HepG2 (cell line): ENCODE measurements around the gene TUT4. TPM values are rescaled to one million over a fixed set of nuclear protein-coding genes. Genes with fewer than 3 reads are reported as not detected.

ENCODE experiments used
- ATAC-seq: fragments of 200-7000 bp; cut with Tn5 transposase; 3 replicates; pipeline ENCODE4 v1.9.1; 2020; ENCODE audit warnings: mild to moderate bottlenecking, moderate library complexity
- BruUV-seq: library from RNA; stranded (reverse); fragments of 400-500 nt; replicated peaks from 2 replicates; lab custom pipeline; 2021; lab: Mats Ljungman, UMichigan
- CTCF ChIA-PET: fragments of 300-600 bp; formaldehyde crosslinking; extraction: SDS; loops from one replicate; lab custom pipeline; 2021; ENCODE audit warnings: low total read pairs, inconsistent platforms, low intra/inter-chr PET ratio; lab: Yijun Ruan, JAX
- POLR2A ChIA-PET: fragments of 350-600 bp; sonication (Branson Sonifier 250); formaldehyde crosslinking; loops from one replicate; lab custom pipeline; 2020; ENCODE audit warnings: antibody characterized with exemption, inconsistent platforms; lab: Yijun Ruan, JAX
- DNase-seq: peaks from one replicate; pipeline ENCODE4 v3.0.0-alpha.2; 2015; ENCODE audit warnings: low spot score
- FAIRE-seq: peaks from 3 replicates; lab custom pipeline; 2011; peaks lifted over from hg19 to GRCh38; lab: Jason Lieb, UNC
- H2AFZ ChIP-seq: one replicate; pipeline ENCODE4 v1.6.1; 2011; ENCODE audit warnings: low read length, inconsistent platforms
- H3K27ac ChIP-seq: fragments of 300-600 bp; 3 replicates; pipeline ENCODE4 v1.8.0; 2011; ENCODE audit warnings: mixed run types, mild to moderate bottlenecking, mixed read lengths, low read length, inconsistent platforms; ENCODE audit not compliant: insufficient read depth; ENCODE audit errors: extremely low read length
- H3K27me3 ChIP-seq, 2 experiments: fragments of 200-600 bp in 1 of 2; 2 replicates in 1 of 2; 3 replicates in 1 of 2; pipeline versions ENCODE4 v1.6.0 to v1.8.0; 2011; ENCODE audit warnings: low read length in 2 of 2, mild to moderate bottlenecking in 2 of 2, moderate library complexity in 2 of 2, inconsistent platforms in 1 of 2; ENCODE audit not compliant: insufficient read depth in 2 of 2, control insufficient read depth in 1 of 2
- H3K36me3 ChIP-seq, 2 experiments: fragments of 200-600 bp in 1 of 2; replicated peaks in 1 of 2; 2 replicates in 1 of 2; 3 replicates in 1 of 2; pipeline versions ENCODE4 v1.5.1 to v1.8.0; 2011; ENCODE audit warnings: low read length in 2 of 2, inconsistent platforms in 1 of 2; ENCODE audit not compliant: insufficient read depth in 2 of 2, control insufficient read depth in 1 of 2
- H3K4me1 ChIP-seq: 2 replicates; pipeline ENCODE4 v1.5.1; 2012; ENCODE audit warnings: low read length, inconsistent platforms; ENCODE audit not compliant: insufficient read depth
- H3K4me2 ChIP-seq: 2 replicates; pipeline ENCODE4 v1.6.0; 2011; ENCODE audit warnings: low read depth, low read length, inconsistent platforms
- H3K4me3 ChIP-seq, 3 experiments: fragments of 200-600 bp in 1 of 3; sonication (generic), shearing (Covaris generic) in 1 of 3; replicated peaks in 1 of 3; 2 replicates each; pipeline ENCODE4 v1.5.1; 2011 to 2016; ENCODE audit warnings: low read length in 3 of 3, inconsistent platforms in 2 of 3, low read depth in 2 of 3, mild to moderate bottlenecking in 2 of 3, control low read depth in 1 of 3, mixed read lengths in 1 of 3; ENCODE audit not compliant: insufficient read depth in 1 of 3
- H3K79me2 ChIP-seq: one replicate; pipeline ENCODE4 v1.6.1; 2011; ENCODE audit warnings: low read length, inconsistent platforms; ENCODE audit not compliant: insufficient read depth
- H3K9ac ChIP-seq: 2 replicates; pipeline ENCODE4 v1.6.0; 2011; ENCODE audit warnings: mild to moderate bottlenecking, low read depth, low read length, inconsistent platforms; ENCODE audit not compliant: insufficient read depth
- H3K9me3 ChIP-seq: 2 replicates; pipeline ENCODE4 v1.5.1; 2012; ENCODE audit warnings: mild to moderate bottlenecking, low read length
- H4K20me1 ChIP-seq: 2 replicates; pipeline ENCODE4 v1.6.0; 2011; ENCODE audit warnings: inconsistent platforms, mild to moderate bottlenecking, low read length, moderate library complexity; ENCODE audit not compliant: insufficient read depth
- NFKBIZ ChIP-seq: IDR thresholded peaks from 2 replicates; pipeline ENCODE4 v1.6.1; 2018; ENCODE audit warnings: missing genetic modification reagents, missing compliant biosample characterization
- RERE ChIP-seq: IDR thresholded peaks from 2 replicates; pipeline ENCODE4 v1.6.1; 2016; ENCODE audit warnings: low read depth, missing genetic modification reagents, missing compliant biosample characterization
- SMARCC2 ChIP-seq: fragments of 450-650 bp; IDR thresholded peaks from 2 replicates; pipeline ENCODE4 v1.6.1; 2017; ENCODE audit warnings: antibody characterized with exemption, mild to moderate bottlenecking
- WGBS: methylation state at CpG from one replicate; pipeline ENCODE4 v1.1.6; 2017; ENCODE audit warnings: low lambda C conversion rate; 5-methylcytosine and 5-hydroxymethylcytosine counted together
- in situ Hi-C: cut with HindIII; loops from 2 replicates; pipeline ENCODE4 v1.10.0; 2017; ENCODE audit warnings: low pct_unique_long_range_greater_than_20kb; ENCODE audit not compliant: extremely low pct_ligation_motif_present
- intact Hi-C: fragments of 100-400 bp; cut with micrococcal nuclease; formaldehyde crosslinking; loops from one replicate; pipeline ENCODE4 v1.10.0; 2022; ENCODE audit not compliant: unreplicated experiment
- polyA plus RNA-seq, 8 experiments: library from polyadenylated mRNA; depleted of rRNA in 3 of 8; stranded (reverse) in 7 of 8; unstranded in 1 of 8; fragments of >200 nt; fragmentation: Illumina TruSeq in 4 of 8; extraction: Trizol in 4 of 8; gene quantifications; 2 replicates each; pipeline versions ENCODE4 v1.2.1 to v1.2.3, GENCODE V29; 2011 to 2016; ENCODE audit warnings: low read depth in 4 of 8, missing spikeins in 1 of 8, mixed read lengths in 1 of 8; ENCODE audit not compliant: insufficient read depth in 1 of 8
- total RNA-seq, 5 experiments: library from RNA; depleted of rRNA; stranded (reverse); fragments of >200 nt; fragmentation: Illumina TruSeq; extraction: Trizol; gene quantifications; 2 replicates each; pipeline ENCODE4 v1.2.3, GENCODE V29; 2016; ENCODE audit warnings: low read depth in 1 of 5

The TUT4 gene
- total and polyA plus RNA-seq, 2 of the 13 experiments (the other 11 are each of a cell fraction or from before 2014, with no cell fraction given): 44.7 to 53.5 TPM

- TF ChIP-seq RERE (CRISPR knock-in tag): no peak
- no peak for TF ChIP-seq SMARCC2
Measured at GRCh38 chr1:52562766-52563165, 9.9 kb upstream of the TUT4 start (continued).

GRCh38 chr1:52559875-52560274, 7.0 kb upstream of the TUT4 start:
- FAIRE-seq (no peak), DNase-seq (no peak), ATAC-seq (no peak)
- TF ChIP-seq NFKBIZ (CRISPR knock-in tag): no peak
- H3K9me3 ChIP-seq: no peaks in the 10 kb centered on the region
- in situ Hi-C loops (no loop called here), intact Hi-C loops (loop anchor here (10.0 kb wide), 1 partner anchor 585 kb away; the partner anchor contains the start of gene SLC1A7)
- no peaks in the 10 kb centered on the region for H4K20me1 ChIP-seq
- H2AFZ ChIP-seq: no peak overlapping the region
- H3K27me3 ChIP-seq: 0 out of 5 replicates have a peak, but pooled peaks cover 0 to 2% of the 10 kb centered on the region in 2 experiments
- H3K4me2 ChIP-seq: no peak overlapping the region
- ChIA-PET POLR2A (interaction anchor here (0.6 kb wide), 1 partner anchor 74 kb away, joined by 3 read pairs; no protein-coding TSS in a partner anchor), CTCF (no interaction called here)
- no TSS peak for BruUV-seq
- peaks cover 3% of the 10 kb centered on the region for H3K4me1 ChIP-seq
- no peaks in the 10 kb centered on the region for H3K79me2 ChIP-seq
- no peak overlapping the region for H3K4me3 ChIP-seq
- WGBS: 71% methylated on average over 2 of the region's 2 CpGs
- H3K9ac ChIP-seq: no peak overlapping the region
- no peak overlapping the region for H3K27ac ChIP-seq
- no peaks in the 10 kb centered on the region for H3K36me3 ChIP-seq
